ENCODE measurements around the gene LRRN4.
A peak's percentile ranks its signal among the peaks of the same experiment; 100 is the strongest.
"Not testable (repeated sequence)": the region's sequence is repeated elsewhere in the genome, so short reads cannot be mapped to it uniquely, and the experiment has no call there.

Gene LRRN4

GRCh38 chr20:6058684-6059295 lies 4.9 kb upstream of the LRRN4 start:
- DNase-seq, result no peak

- no peak for DNase-seq
Measured at GRCh38 chr20:6057691-6058090, 3.8 kb upstream of the LRRN4 start.

GRCh38 chr20:6057139-6057538 lies 3.3 kb upstream of the LRRN4 start:
- no peak for DNase-seq

- no peak for DNase-seq
Measured at GRCh38 chr20:6055981-6056569, 2.2 kb upstream of the LRRN4 start.

GRCh38 chr20:6055161-6055783 lies 1.4 kb upstream of the LRRN4 start:
- no peak for DNase-seq

- DNase-seq, result not testable (repeated sequence)
Measured at GRCh38 chr20:6054689-6055051, 810 bp upstream of the LRRN4 start.

GRCh38 chr20:6053064-6053775 lies 640 bp downstream of the LRRN4 start:
- no peak for DNase-seq

GRCh38 chr20:6051505-6051904 lies 2.4 kb downstream of the LRRN4 start:
- peak; percentile 25 for DNase-seq

GRCh38 chr20:6048391-6048790 lies 5.5 kb downstream of the LRRN4 start:
- no peak for DNase-seq

GRCh38 chr20:6046432-6046831 lies 7.4 kb downstream of the LRRN4 start:
- DNase-seq, result no peak

- no peak for DNase-seq
Measured at GRCh38 chr20:6045566-6045965, 8.3 kb downstream of the LRRN4 start.

- no peak for DNase-seq
Measured at GRCh38 chr20:6044115-6044514, 9.7 kb downstream of the LRRN4 start.

GRCh38 chr20:6041808-6042265 lies 12.0 kb downstream of the LRRN4 start:
- no peak for DNase-seq

GRCh38 chr20:6040958-6041807 lies 12.7 kb downstream of the LRRN4 start:
- DNase-seq, result no peak

GRCh38 chr20:6040540-6040939 lies 13.3 kb downstream of the LRRN4 start:
- no peak for DNase-seq

- no peak for DNase-seq
Measured at GRCh38 chr20:6039766-6040165, 14.1 kb downstream of the LRRN4 start.

- DNase-seq, result no peak
Measured at GRCh38 chr20:6038256-6038655, 15.6 kb downstream of the LRRN4 start.

- no peak for DNase-seq
Measured at GRCh38 chr20:6037082-6037481, 16.8 kb downstream of the LRRN4 start.

- no peak for DNase-seq
Measured at GRCh38 chr20:6036213-6036612, 17.6 kb downstream of the LRRN4 start.

- no peak for DNase-seq
Measured at GRCh38 chr20:6034134-6034969, 19.5 kb downstream of the LRRN4 start.

- DNase-seq, result not testable (repeated sequence)
Measured at GRCh38 chr20:6032907-6033306, 21.0 kb downstream of the LRRN4 start.

Data from RPMI8226 (cell line).